Stimulated activated naive CD8-positive, alpha-beta T cell treated with anti-CD3 and anti-CD28 coated beads, Interleukin-15, amount 100 ng/mL, for 72 hours (primary cell): Measurements from ENCODE around the gene MPZL2.
"Not testable (repeated sequence)": the region's sequence is repeated elsewhere in the genome, so short reads cannot be mapped to it uniquely, and the experiment has no call there.

Experiments used
- ATAC-seq: fragments of 150-1000 bp; cut with Tn5 transposase; 2 replicates; pipeline ENCODE4 v1.10.0; 2021; ENCODE audit warnings: mild to moderate bottlenecking, moderate library complexity
- DNase-seq, 2 donors: peaks; one replicate each; pipeline ENCODE4 v3.0.0; 2021 to 2022
- H3K27ac Mint-ChIP-seq, 2 donors: one replicate each; pipeline ENCODE4 v1.8.0; 2022; ENCODE audit warnings: mild to moderate bottlenecking in 2 of 2, mixed read lengths in 2 of 2, moderate library complexity in 2 of 2
- H3K27me3 Mint-ChIP-seq: one replicate; pipeline ENCODE4 v1.8.0; 2022; ENCODE audit warnings: mixed read lengths
- H3K4me1 Mint-ChIP-seq: one replicate; pipeline ENCODE4 v1.8.0; 2022; ENCODE audit warnings: mild to moderate bottlenecking, mixed read lengths
- H3K4me3 Mint-ChIP-seq, 2 donors: one replicate each; pipeline ENCODE4 v1.8.0; 2022; ENCODE audit warnings: mild to moderate bottlenecking in 2 of 2, mixed read lengths in 2 of 2, moderate library complexity in 1 of 2
- H3K9me3 Mint-ChIP-seq, 2 donors: one replicate each; pipeline ENCODE4 v1.8.0; 2022; ENCODE audit warnings: mixed read lengths in 2 of 2

The MPZL2 gene

DNA sequence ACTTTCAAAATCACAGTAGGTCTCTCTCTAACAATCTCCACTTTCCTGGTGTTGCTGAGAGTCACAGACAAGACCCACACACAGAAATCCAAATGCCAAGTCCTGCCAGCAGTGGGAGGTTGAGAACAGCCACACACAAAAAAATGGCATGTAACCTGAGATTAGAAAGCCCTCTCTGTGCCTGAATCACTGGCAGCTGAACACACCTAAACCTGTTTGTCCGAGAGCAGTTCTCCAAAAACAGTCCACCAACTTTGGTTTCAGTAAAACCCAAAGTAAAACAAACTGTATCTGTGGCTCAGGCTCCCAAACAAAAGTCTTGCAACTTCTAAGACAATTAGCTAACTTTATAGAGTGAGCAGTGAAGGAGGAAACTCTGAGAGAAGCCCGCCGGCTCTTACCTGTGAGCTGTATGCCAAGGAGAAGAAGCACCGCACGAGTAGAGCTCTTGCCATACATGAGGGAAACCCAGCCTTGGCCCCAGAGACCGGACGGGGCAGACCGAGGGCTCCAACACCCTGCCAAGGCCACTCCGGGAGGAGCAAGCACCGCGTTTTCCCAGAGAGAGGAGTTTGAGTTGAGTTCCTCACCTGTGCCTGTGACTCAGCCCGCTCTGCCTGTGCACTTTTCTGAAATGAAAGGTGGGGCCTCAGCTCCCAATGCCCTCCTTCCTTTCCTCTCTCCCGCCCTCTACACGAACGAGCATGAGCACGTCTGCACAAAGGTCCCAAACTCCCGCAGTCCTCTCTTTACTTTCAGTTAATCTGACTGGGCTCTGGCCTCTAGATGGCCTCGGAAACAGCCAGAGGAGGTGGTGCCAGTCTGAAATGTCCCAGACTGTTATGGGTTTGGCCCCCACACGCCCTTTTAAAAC is at the start of gene MPZL2:
Gene MPZL2 (minus strand): TSS at position 603 of the 874 bp plus-strand sequence. CDS start 144 bp downstream, at position 459.
- H3K4me1 Mint-ChIP-seq, result peaks cover 63% of the 10 kb centered on the region
- DNase-seq, result peak in 1 of 2 donors; percentile 26
- H3K27me3 Mint-ChIP-seq, result peaks cover 5% of the 10 kb centered on the region
- H3K4me3 Mint-ChIP-seq, result peak within 1 kb of the TSS; percentile 89 to 98
- H3K27ac Mint-ChIP-seq, result peak within 1 kb of the TSS; percentile 85 to 92
- ATAC-seq, result peak; percentile 69
- peaks cover 0 to 5% of the 10 kb centered on the region in 2 donors for H3K9me3 Mint-ChIP-seq

DNA sequence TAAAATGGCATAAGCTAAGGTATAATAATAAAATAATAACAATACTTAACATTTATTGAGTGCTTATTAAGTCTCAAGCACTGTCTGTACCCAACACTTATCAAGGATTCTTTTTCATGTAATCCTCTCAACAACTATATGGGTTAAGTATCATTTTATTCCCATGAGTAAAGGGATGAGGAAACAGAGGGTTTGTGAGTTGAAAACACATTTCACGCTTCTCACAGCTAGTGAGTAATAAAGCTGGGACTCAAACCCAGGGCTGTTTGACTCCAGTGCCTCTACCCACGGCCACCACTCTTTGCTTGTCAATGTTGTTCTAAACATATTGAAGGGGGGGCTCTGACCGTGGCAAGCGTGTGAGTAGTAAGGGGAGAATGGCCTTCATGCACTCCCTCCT is 49.1 kb upstream of the MPZL2 start:
- ATAC-seq (no peak), DNase-seq (no peak)
- Mint-ChIP-seq H3K9me3 (no peaks in the 10 kb centered on the region), H3K27me3 (no peaks in the 10 kb centered on the region), H3K27ac (peak overlapping the region in 1 of 2 donors; percentile 30), H3K4me3 (no peak overlapping the region), H3K4me1 (peaks cover 92% of the 10 kb centered on the region)

DNA sequence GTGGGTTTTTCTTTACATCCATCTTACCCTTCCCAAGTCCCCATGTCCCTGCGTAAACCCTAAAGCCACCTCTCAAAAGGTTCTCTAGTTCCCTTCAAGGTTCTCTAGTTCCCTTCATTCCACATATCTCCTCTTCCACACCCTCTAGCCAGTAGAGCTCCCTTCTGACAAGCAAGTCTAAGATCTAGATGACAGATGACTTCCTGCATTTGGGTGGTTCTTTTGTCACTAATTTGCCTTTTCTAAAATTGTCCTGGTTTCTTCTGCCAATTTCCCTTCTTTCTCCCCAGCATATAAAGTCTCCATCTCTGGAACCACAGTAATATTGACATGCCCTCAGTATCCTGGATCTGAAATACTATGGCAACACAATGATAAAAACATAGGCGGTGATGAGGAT is 48.2 kb upstream of the MPZL2 start:
- Mint-ChIP-seq H3K27ac (peak overlapping the region; percentile 20 to 28), H3K4me1 (peaks cover 97% of the 10 kb centered on the region), H3K4me3 (no peak overlapping the region), H3K9me3 (no peaks in the 10 kb centered on the region), H3K27me3 (no peaks in the 10 kb centered on the region)
- no peak for DNase-seq
- no peak for ATAC-seq

DNA sequence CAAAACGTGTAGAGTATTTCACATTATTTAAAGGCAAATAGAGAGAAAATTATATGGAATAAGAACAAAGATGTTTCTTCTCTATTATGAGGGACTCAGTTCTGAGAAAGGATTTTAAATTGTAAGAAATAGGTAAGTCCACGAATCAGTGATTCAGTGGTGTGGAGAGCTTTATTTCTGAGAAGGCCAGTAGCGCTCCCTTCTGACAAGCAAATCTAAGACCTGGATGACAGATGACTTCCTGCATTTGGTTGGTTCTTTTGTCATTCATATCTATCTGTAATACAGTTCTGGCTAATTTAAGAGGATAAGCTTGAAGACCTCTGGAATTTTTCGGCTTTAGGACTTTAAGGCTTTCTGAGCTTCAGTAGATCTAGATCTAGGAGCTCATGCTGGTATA is 47.4 kb upstream of the MPZL2 start:
- Mint-ChIP-seq H3K4me3 (peak overlapping the region in 1 of 2 donors; percentile 8), H3K9me3 (no peaks in the 10 kb centered on the region), H3K4me1 (peaks cover 97% of the 10 kb centered on the region), H3K27me3 (no peaks in the 10 kb centered on the region), H3K27ac (peak overlapping the region in 1 of 2 donors; percentile 44)
- no peak for DNase-seq
- ATAC-seq, result no peak

DNA sequence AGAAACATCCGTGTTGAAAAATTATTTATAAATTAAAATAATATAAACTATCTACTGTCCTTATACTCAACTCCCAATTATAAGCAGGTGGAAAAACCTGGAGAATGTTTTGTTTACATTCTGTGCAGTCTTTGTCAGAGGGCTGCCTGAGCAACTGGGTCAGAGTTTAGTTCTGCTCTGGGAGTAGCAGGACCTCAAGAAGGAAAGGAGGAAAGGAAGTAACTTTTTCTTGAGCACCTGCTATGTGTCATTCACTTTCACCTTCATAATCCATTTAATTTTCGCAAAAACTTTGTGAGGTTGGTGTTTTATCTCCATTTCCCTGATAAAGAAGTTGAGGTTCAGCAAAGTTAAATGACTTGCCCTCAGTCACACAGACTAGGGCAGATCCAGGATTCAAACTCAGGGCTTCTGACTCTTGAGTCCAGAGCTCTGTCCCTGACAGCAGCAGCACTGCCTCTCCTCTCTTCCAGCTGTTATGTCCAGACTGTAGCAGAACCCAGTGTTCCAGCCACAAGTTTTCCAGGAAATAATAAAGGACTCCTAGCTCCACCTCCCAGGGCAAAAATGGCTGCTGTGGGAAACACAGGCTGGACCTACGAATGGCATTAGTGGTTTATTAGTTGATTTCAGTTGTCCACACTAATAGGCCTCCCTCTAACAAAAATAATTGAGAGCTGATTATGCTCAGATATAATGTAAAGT is 46.8 kb upstream of the MPZL2 start:
- DNase-seq (no peak), ATAC-seq (no peak)
- Mint-ChIP-seq H3K4me1 (peaks cover 94% of the 10 kb centered on the region), H3K27ac (peak overlapping the region in 1 of 2 donors; percentile 44), H3K9me3 (no peaks in the 10 kb centered on the region), H3K27me3 (no peaks in the 10 kb centered on the region), H3K4me3 (peak overlapping the region; percentile 8 to 15)

DNA sequence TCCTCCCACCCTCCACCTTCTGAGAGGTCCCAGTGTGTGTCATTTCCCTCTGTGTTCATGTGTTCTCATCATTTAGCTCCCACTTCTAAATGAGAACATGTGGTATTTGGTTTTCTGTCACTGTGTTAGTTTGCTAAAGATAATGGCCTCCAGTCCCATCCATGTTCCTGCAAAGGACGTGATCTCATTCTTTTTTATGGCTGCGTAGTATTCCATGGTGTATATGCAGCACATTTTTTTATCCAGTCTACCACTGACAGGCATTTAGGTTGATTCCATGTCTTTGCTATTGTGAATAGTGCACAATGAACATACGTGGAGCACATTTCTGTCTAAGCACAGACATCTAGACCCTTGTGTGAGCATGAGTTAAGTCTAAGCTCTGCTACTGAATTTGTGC is 46.2 kb upstream of the MPZL2 start:
- ATAC-seq, result no peak
- no peaks in the 10 kb centered on the region for H3K9me3 Mint-ChIP-seq
- H3K27me3 Mint-ChIP-seq, result no peaks in the 10 kb centered on the region
- peak overlapping the region in 1 of 2 donors; percentile 67 for H3K27ac Mint-ChIP-seq
- DNase-seq, result no peak
- H3K4me1 Mint-ChIP-seq, result peaks cover 90% of the 10 kb centered on the region
- H3K4me3 Mint-ChIP-seq, result peak overlapping the region in 1 of 2 donors; percentile 4

DNA sequence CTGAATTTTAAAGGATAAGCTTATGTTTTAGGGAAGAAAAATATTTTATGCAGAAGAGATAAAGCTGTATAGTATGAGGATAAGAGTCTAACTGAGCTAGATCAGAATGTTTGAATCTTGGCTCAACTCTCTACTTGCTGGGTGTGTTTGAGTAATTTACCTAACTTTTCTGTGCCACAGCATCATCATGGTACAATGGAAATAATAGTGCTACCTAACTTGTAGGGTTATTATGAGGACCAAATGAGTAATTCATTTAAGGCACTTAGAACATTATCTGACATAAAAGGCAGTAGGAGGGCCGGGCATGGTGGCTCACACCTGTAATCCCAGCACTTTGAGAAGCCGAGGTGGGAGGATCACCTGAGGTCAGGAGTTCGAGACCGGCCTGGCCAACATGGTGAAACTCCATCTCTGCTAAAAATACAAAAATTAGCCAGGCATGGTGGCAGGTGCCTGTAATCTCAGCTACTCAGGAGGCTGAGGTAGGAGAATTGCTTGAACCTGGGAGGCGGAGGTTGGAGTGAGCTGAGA is 45.0 kb upstream of the MPZL2 start:
- not testable (repeated sequence) for H3K27me3 Mint-ChIP-seq, DNase-seq, H3K9me3 Mint-ChIP-seq
- ATAC-seq, result peak; percentile 27
- peak overlapping the region; percentile 5 to 99 for H3K4me3 Mint-ChIP-seq
- peak overlapping the region; percentile 1 to 33 for H3K27ac Mint-ChIP-seq
- H3K4me1 Mint-ChIP-seq, result peaks cover 78% of the 10 kb centered on the region

DNA sequence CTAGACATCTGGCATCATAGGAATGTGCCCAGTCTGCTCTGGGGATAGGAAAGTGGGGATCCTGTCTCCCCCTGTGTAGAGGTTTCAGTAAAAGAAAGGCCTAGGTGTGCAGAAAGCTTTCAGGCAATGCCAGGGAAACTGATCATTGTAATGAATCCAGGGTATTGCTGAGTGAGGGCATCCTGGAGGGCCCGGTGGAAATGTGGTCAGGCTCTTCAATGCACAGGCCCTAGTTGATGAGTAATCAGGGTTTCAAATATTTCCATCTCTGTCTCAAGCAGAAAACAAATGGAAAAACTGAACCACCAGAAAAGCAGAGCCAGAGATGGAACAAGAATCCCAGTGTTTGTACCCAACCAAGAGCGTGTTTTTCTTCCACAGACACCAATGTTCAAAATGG is 42.5 kb upstream of the MPZL2 start:
- ATAC-seq, result peak; percentile 50
- peak overlapping the region; percentile 99 to 100 for H3K4me3 Mint-ChIP-seq

DNA sequence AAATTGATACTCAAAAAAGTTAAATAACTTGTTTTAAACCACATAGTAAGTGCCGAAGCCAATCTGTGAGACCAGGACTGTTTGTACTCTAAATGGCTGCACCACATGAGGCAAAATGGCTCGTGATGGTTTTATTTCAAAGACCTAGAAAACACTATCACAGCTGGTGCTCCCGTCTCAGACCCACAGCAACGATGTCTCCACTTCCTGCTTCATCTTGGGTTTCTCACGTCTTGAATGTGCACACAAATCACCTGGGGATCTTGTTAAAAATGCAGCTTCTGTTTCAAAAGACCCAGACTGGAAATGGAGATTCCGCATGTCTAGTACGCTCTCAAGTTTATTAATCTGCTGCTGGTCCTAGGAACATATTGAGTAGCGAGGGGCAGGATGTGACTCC is 41.6 kb upstream of the MPZL2 start:
- Mint-ChIP-seq H3K4me3 (peak overlapping the region; percentile 99 to 100), H3K9me3 (no peaks in the 10 kb centered on the region), H3K27me3 (no peaks in the 10 kb centered on the region), H3K27ac (peak overlapping the region; percentile 100), H3K4me1 (peaks cover 76% of the 10 kb centered on the region)
- ATAC-seq, result no peak
- DNase-seq, result peak in 1 of 2 donors; percentile 32

More for the DNA sequence above, 42.5 kb upstream of the MPZL2 start:
- DNase-seq, result peak in 1 of 2 donors; percentile 52
- H3K27me3 Mint-ChIP-seq, result no peaks in the 10 kb centered on the region
- peaks cover 77% of the 10 kb centered on the region for H3K4me1 Mint-ChIP-seq
- peak overlapping the region; percentile 90 to 95 for H3K27ac Mint-ChIP-seq
- H3K9me3 Mint-ChIP-seq, result no peaks in the 10 kb centered on the region

DNA sequence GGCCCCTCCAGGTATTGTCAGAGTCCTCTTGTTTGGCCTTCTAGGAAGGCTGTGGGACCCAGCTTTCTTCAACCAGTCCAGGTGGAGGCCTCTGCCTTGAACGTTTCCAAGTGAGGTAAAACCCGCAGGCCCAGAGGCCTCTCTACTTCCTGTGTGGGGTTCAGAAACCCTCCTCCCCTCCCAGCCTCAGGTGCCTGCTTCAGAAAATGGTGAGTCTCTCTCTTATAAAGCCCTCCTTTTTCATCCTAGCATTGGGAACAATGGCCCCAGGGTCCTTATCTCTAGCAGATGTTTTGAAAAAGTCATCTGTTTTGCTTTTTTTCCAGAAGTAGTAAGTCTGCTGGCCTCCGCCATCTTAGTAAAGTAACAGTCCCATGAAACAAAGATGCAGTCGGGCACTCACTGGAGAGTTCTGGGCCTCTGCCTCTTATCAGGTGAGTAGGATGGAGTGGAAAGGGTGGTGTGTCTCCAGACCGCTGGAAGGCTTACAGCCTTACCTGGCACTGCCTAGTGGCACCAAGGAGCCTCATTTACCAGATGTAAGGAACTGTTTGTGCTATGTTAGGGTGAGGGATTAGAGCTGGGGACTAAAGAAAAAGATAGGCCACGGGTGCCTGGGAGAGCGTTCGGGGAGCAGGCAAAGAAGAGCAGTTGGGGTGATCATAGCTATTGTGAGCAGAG is 40.6 kb upstream of the MPZL2 start, which contains the start of gene CD3E:
Gene CD3E (plus strand): TSS at position 163 of the 681 bp plus-strand sequence. CDS start 223 bp downstream, at position 386.
- DNase-seq, result peak; percentile 68 to 83
- ATAC-seq, result peak; percentile 92
- peaks cover 67% of the 10 kb centered on the region for H3K4me1 Mint-ChIP-seq
- peak within 1 kb of the TSS; percentile 99 to 100 for H3K4me3 Mint-ChIP-seq
- H3K27me3 Mint-ChIP-seq, result no peaks in the 10 kb centered on the region
- H3K27ac Mint-ChIP-seq, result peak within 1 kb of the TSS; percentile 100
- H3K9me3 Mint-ChIP-seq, result no peaks in the 10 kb centered on the region

DNA sequence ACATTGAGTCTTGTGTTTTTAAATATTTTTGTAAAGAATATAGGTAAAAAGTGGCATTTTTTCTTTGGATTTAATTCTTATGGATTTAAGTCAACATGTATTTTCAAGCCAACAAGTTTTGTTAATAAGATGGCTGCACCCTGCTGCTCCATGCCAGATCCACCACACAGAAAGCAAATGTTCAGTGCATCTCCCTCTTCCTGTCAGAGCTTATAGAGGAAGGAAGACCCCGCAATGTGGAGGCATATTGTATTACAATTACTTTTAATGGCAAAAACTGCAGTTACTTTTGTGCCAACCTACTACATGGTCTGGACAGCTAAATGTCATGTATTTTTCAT is 40.1 kb upstream of the MPZL2 start:
- peaks cover 62% of the 10 kb centered on the region for H3K4me1 Mint-ChIP-seq
- H3K4me3 Mint-ChIP-seq, result peak overlapping the region; percentile 99 to 100
- ATAC-seq, result peak; percentile 75
- H3K9me3 Mint-ChIP-seq, result no peaks in the 10 kb centered on the region
- H3K27ac Mint-ChIP-seq, result peak overlapping the region; percentile 100
- no peaks in the 10 kb centered on the region for H3K27me3 Mint-ChIP-seq
- no peak for DNase-seq

DNA sequence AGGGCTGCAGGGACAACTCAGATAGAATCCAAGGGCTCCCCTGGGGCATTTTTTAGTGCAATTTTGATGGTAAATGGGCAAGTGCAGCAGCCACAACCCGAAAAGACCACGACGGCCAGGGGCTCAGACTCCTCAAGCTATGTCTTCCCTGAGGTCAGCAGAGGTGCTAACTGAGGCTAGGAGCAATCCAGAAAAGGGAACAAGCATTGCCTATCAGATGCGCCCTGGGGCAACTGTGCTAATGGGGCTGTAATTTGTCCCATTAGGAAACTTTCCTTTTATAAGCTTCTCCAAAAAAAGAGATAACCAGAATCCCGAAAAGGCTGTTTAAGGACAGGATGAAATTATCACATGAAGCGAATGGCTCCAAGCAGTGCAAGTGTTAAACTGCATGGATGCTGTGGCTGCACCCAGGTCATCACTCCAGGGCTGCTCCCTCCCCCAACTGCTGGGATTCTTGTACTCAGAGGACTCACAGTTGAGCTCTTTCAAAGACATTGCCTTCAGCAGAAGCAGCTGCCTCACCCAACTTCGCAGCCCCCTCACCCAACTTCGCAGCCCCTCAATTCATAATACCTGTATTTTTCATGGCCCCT is 37.6 kb upstream of the MPZL2 start:
- no peak for DNase-seq
- Mint-ChIP-seq H3K4me3 (no peak overlapping the region), H3K4me1 (peaks cover 38% of the 10 kb centered on the region), H3K27me3 (no peaks in the 10 kb centered on the region), H3K27ac (peak overlapping the region in 1 of 2 donors; percentile 61), H3K9me3 (no peaks in the 10 kb centered on the region)
- no peak for ATAC-seq

DNA sequence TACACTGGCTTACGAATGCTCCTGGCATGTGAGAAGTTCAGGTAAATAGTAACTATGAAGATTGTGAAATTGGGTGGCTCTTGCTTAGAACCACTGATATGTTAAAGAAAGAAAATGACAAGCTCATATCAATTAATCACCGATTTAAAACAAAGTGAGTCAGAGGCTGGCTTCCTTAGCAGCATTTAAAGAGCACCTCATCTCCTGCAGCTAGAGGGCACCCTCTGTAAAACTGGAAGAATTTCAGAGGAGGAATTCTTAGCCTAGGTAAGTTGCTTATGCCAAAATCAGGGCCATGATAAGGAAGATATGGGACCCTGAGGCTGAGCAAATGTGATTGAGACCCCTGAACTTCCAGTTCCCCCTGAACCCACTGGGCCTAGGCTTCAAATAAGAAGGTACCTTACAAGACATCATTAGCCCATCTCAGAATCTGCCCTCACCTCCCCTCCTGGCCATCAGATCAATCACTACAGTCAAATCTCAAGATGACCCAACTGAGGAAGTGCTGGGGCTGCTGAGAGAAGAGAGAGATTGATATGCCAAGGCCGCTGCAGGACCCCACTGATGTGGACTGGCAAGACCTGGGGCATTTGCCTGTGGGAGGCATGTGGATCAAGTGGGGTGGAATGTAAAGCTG is 31.8 kb upstream of the MPZL2 start:
- no peaks in the 10 kb centered on the region for H3K27me3 Mint-ChIP-seq
- H3K27ac Mint-ChIP-seq, result peak overlapping the region; percentile 1 to 62
- H3K9me3 Mint-ChIP-seq, result no peaks in the 10 kb centered on the region
- H3K4me3 Mint-ChIP-seq, result no peak overlapping the region
- ATAC-seq, result peak; percentile 83
- DNase-seq, result no peak
- H3K4me1 Mint-ChIP-seq, result peaks cover 21% of the 10 kb centered on the region

DNA sequence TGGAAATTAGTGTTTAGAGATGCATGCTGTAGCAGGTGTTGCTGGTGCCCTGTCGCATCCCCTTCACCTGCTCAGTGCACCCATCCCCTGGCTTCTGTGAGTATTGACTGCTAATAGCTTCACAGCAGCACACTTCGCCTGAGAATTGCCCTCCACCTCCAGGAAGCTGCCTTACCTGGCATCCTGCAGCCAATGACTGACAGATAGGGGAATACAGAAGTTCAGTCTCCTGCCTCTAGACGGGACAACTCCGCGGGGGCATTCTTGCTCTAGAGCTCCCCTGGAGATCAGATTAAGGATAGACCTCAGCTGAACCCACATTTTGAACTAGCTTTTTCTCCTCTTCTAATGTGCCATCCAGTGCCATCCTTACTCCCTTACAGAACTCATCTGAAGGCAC is 31.1 kb upstream of the MPZL2 start:
- DNase-seq, result no peak
- peak; percentile 31 for ATAC-seq
- Mint-ChIP-seq H3K27me3 (no peaks in the 10 kb centered on the region), H3K4me1 (peaks cover 25% of the 10 kb centered on the region), H3K9me3 (peaks cover 0 to under 1% of the 10 kb centered on the region in 2 donors), H3K27ac (no peak overlapping the region), H3K4me3 (no peak overlapping the region)
